ENCODE results near the gene CTIF. TPM values are rescaled to one million over a fixed set of nuclear protein-coding genes. Genes with fewer than 3 reads are reported as not detected.

Gene CTIF
- total and polyA plus RNA-seq, 2 donors (not counting 1 experiment from before 2014, with no cell fraction given): 27.2 to 28.1 TPM

- Histone ChIP-seq H3K36me3 (ENCODE audit: control insufficient read depth, insufficient read depth, low read length) (peaks cover 1% of the 10 kb centered on the region), H3K9me3 (ENCODE audit: control insufficient read depth, insufficient read depth, low read depth, low read length) (no peaks in the 10 kb centered on the region), H2AFZ (ENCODE audit: low read length) (no peak overlapping the region), H3K79me2 (ENCODE audit: control insufficient read depth, insufficient read depth, low read length) (no peaks in the 10 kb centered on the region), H3K9ac (ENCODE audit: insufficient read depth, low read length) (no peak overlapping the region), H3K27me3 (ENCODE audit: control insufficient read depth, insufficient read depth, low read length) (no peaks in the 10 kb centered on the region), H3K4me2 (ENCODE audit: extremely low read depth, insufficient read depth, low read length) (no peak overlapping the region), H3K4me3 (replicated peaks in 1 of 4; ENCODE audit: control extremely low read depth in 1 of 4, insufficient read depth in 1 of 4, low read depth in 3 of 4, low read length in 4 of 4) (no peak overlapping the region), H4K20me1 (ENCODE audit: control insufficient read depth, extremely low read depth, insufficient read depth, low read length) (no peaks in the 10 kb centered on the region), H3K4me1 (ENCODE audit: control insufficient read depth, extremely low read depth, insufficient read depth, low read length) (no peaks in the 10 kb centered on the region), H3K27ac (ENCODE audit: insufficient read depth, low read length) (no peak overlapping the region)
- no peak for TF ChIP-seq CTCF (conservative IDR thresholded peaks at IDR 0.05 in 1 of 2, IDR thresholded peaks at IDR 0.05 in 1 of 2; ENCODE audit: low read depth in 1 of 2, low read length in 2 of 2)
- TF ChIP-seq EZH2 (IDR thresholded peaks at IDR 0.05; ENCODE audit: low read length, missing control alignments): no peak
- no peak for DNase-seq (ENCODE audit: low read depth in 2 of 2)
These were observed 166.2 kb downstream of the CTIF start for GRCh38 chr18:48705043-48705442.

DNA sequence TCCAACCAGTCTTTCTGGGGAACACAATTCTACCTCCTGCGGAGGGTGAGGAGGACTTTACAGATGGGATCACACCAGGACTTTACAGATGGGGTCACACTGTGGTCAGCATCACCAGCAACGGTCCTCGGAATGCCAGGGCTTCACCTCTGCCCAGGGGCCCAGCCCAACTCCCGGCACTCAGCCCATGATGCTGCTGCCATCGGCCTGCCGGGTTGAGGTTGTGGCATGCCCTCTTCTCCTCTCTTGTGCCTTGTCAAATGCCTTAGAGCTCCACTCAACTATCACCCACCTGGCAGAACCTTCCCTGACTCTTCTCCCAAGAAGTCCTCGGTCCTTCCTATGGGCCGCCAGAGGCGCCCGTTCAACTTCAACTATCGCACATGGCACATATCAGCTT, 166.7 kb downstream of the CTIF start:
- TF ChIP-seq CTCF (conservative IDR thresholded peaks at IDR 0.05 in 1 of 2, IDR thresholded peaks at IDR 0.05 in 1 of 2; ENCODE audit: low read depth in 1 of 2, low read length in 2 of 2) (no peak), EZH2 (IDR thresholded peaks at IDR 0.05; ENCODE audit: low read length, missing control alignments) (no peak)

DNA sequence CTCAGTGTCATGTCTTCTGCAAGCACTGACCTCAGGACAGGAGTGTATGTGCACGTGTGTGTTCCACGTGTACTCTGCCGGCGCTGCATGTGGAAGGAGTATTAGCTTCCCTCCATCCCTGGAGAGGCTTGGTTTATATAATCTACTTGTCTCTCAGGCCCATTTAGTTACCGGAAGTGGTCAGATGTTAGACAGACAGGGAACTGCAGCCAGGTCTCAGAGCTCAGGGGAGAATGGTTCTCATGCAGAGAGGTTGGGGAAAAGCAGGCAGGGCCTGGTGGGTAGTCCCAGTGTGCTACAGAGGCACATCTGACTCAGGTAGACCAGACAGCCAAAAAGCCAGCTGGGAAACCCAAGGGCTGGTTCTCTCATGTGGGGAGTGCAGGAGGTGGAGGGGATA, 167.9 kb downstream of the CTIF start:
- TF ChIP-seq EZH2 (IDR thresholded peaks at IDR 0.05; ENCODE audit: low read length, missing control alignments) (no peak), CTCF (conservative IDR thresholded peaks at IDR 0.05 in 1 of 2, IDR thresholded peaks at IDR 0.05 in 1 of 2; ENCODE audit: low read depth in 1 of 2, low read length in 2 of 2) (no peak)
- no peak overlapping the region for H3K4me3 ChIP-seq (replicated peaks in 1 of 4; ENCODE audit: control extremely low read depth in 1 of 4, insufficient read depth in 1 of 4, low read depth in 3 of 4, low read length in 4 of 4)
- no peak overlapping the region for H3K27ac ChIP-seq (ENCODE audit: insufficient read depth, low read length)
- DNase-seq (ENCODE audit: low read depth in 2 of 2): no peak
- H2AFZ ChIP-seq (ENCODE audit: low read length): no peak overlapping the region
- H3K79me2 ChIP-seq (ENCODE audit: control insufficient read depth, insufficient read depth, low read length): no peaks in the 10 kb centered on the region
- no peaks in the 10 kb centered on the region for H4K20me1 ChIP-seq (ENCODE audit: control insufficient read depth, extremely low read depth, insufficient read depth, low read length)
- no peaks in the 10 kb centered on the region for H3K4me1 ChIP-seq (ENCODE audit: control insufficient read depth, extremely low read depth, insufficient read depth, low read length)
- no peaks in the 10 kb centered on the region for H3K9me3 ChIP-seq (ENCODE audit: control insufficient read depth, insufficient read depth, low read depth, low read length)
- H3K4me2 ChIP-seq (ENCODE audit: extremely low read depth, insufficient read depth, low read length): no peak overlapping the region
- no peaks in the 10 kb centered on the region for H3K27me3 ChIP-seq (ENCODE audit: control insufficient read depth, insufficient read depth, low read length)
- H3K9ac ChIP-seq (ENCODE audit: insufficient read depth, low read length): no peak overlapping the region
- H3K36me3 ChIP-seq (ENCODE audit: control insufficient read depth, insufficient read depth, low read length): peaks cover 4% of the 10 kb centered on the region

More for the DNA sequence above, 166.7 kb downstream of the CTIF start:
- DNase-seq (ENCODE audit: low read depth in 2 of 2): no peak
- Histone ChIP-seq H3K27me3 (ENCODE audit: control insufficient read depth, insufficient read depth, low read length) (no peaks in the 10 kb centered on the region), H3K4me2 (ENCODE audit: extremely low read depth, insufficient read depth, low read length) (no peak overlapping the region), H3K36me3 (ENCODE audit: control insufficient read depth, insufficient read depth, low read length) (peaks cover 1% of the 10 kb centered on the region), H3K79me2 (ENCODE audit: control insufficient read depth, insufficient read depth, low read length) (no peaks in the 10 kb centered on the region), H2AFZ (ENCODE audit: low read length) (no peak overlapping the region), H3K9ac (ENCODE audit: insufficient read depth, low read length) (no peak overlapping the region), H3K9me3 (ENCODE audit: control insufficient read depth, insufficient read depth, low read depth, low read length) (no peaks in the 10 kb centered on the region), H3K27ac (ENCODE audit: insufficient read depth, low read length) (no peak overlapping the region), H4K20me1 (ENCODE audit: control insufficient read depth, extremely low read depth, insufficient read depth, low read length) (no peaks in the 10 kb centered on the region), H3K4me1 (ENCODE audit: control insufficient read depth, extremely low read depth, insufficient read depth, low read length) (no peaks in the 10 kb centered on the region), H3K4me3 (replicated peaks in 1 of 4; ENCODE audit: control extremely low read depth in 1 of 4, insufficient read depth in 1 of 4, low read depth in 3 of 4, low read length in 4 of 4) (no peak overlapping the region)
